GM20431 (cell line): Measurements from ENCODE around the gene ZNF324.
"Not testable (repeated sequence)": the region's sequence is repeated elsewhere in the genome, so short reads cannot be mapped to it uniquely, and the experiment has no call there.

ENCODE experiments used
- in situ Hi-C: fragments of 300-500 bp; cut with MseI, MboI; formaldehyde crosslinking; loops from one replicate; pipeline ENCODE4 v1.15.0; 2020; ENCODE audit warnings: low sequenced_read_pairs; ENCODE audit not compliant: unreplicated experiment

The ZNF324 gene

GRCh38 chr19:58470837-58471543 lies 4.1 kb downstream of the ZNF324 start:
- in situ Hi-C loops: not testable (repeated sequence)

GRCh38 chr19:58471736-58472135 lies 4.9 kb downstream of the ZNF324 start:
- in situ Hi-C loops: no loop called here

GRCh38 chr19:58473775-58474174 lies 6.9 kb downstream of the ZNF324 start:
- in situ Hi-C loops: no loop called here

- in situ Hi-C loops: no loop called here
Observed at GRCh38 chr19:58474291-58474996, 7.6 kb downstream of the ZNF324 start.

- in situ Hi-C loops: no loop called here
Observed at GRCh38 chr19:58474997-58475713, 8.3 kb downstream of the ZNF324 start.

- in situ Hi-C loops: no loop called here
Observed at GRCh38 chr19:58475714-58476497, 9.0 kb downstream of the ZNF324 start, which contains the start of gene ZNF446. Gene ZNF446 (plus strand): TSS chr19:58476352. CDS start chr19:58477219, 867 bp downstream.

GRCh38 chr19:58476498-58477015 lies 9.7 kb downstream of the ZNF324 start:
- in situ Hi-C loops: no loop called here

- in situ Hi-C loops: no loop called here
Observed at GRCh38 chr19:58477130-58477529, 10.2 kb downstream of the ZNF324 start.

GRCh38 chr19:58477871-58478270 lies 11.0 kb downstream of the ZNF324 start:
- in situ Hi-C loops: no loop called here

GRCh38 chr19:58479303-58479702 lies 12.4 kb downstream of the ZNF324 start:
- in situ Hi-C loops: no loop called here

GRCh38 chr19:58479736-58480480 lies 13.0 kb downstream of the ZNF324 start:
- in situ Hi-C loops: no loop called here

GRCh38 chr19:58480481-58480830 lies 13.6 kb downstream of the ZNF324 start:
- in situ Hi-C loops: no loop called here

GRCh38 chr19:58480831-58481230 lies 14.0 kb downstream of the ZNF324 start:
- in situ Hi-C loops: no loop called here

- in situ Hi-C loops: no loop called here
Observed at GRCh38 chr19:58482372-58482771, 15.5 kb downstream of the ZNF324 start.

- in situ Hi-C loops: no loop called here
Observed at GRCh38 chr19:58483776-58484175, 16.9 kb downstream of the ZNF324 start.

GRCh38 chr19:58484349-58484748 lies 17.5 kb downstream of the ZNF324 start:
- in situ Hi-C loops: not testable (repeated sequence)

- in situ Hi-C loops: no loop called here
Observed at GRCh38 chr19:58491393-58491792, 24.5 kb downstream of the ZNF324 start.

GRCh38 chr19:58492265-58492664 lies 25.4 kb downstream of the ZNF324 start:
- in situ Hi-C loops: no loop called here

GRCh38 chr19:58497634-58498170 lies 30.8 kb downstream of the ZNF324 start:
- in situ Hi-C loops: no loop called here
